ENCODE measurements around the gene L3HYPDH. TPM values are rescaled to one million over a fixed set of nuclear protein-coding genes. Genes with fewer than 3 reads are reported as not detected.

Gene L3HYPDH
- total and polyA plus RNA-seq, 2 of the 13 experiments (the other 11 are each of a cell fraction or from before 2014, with no cell fraction given): 30.5 to 36.6 TPM

DNA sequence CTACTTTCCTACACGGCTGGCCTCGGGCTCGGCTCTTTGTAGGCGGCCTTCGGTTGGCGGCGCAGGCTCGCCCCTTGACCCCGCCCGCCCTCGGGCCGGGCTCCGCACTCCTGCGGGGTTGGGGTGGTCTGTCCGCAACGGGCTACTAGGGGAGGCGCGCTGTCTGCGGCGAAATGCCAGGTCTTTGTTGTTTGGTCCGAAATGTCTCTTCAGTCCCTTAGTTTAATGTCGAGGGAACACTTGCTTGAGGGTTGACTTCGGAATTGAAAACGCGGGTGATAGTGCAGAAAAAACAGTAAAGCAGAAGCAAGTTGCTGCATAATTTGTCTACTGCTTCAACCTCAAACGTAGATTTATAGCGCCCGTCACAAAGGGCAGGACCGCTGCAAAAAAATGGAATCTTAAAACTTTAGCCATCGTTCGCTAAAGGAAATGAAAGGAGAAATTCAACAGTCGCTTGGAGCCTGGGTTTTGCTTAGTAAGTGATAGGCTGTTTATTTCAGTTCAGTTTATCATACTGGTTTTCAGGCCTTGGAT is 499 bp upstream of the L3HYPDH start (continued):
- TF ChIP-seq ZNF607 (CRISPR knock-in tag; IDR thresholded peaks at IDR 0.05; ENCODE audit: borderline replicate concordance): no peak
- TF ChIP-seq MXI1 (IDR thresholded peaks at IDR 0.05; ENCODE audit: borderline replicate concordance, low read depth, low read length): peak; percentile 40; the same call in 2 of the 3 replicates
- TF ChIP-seq, protein P1, sequence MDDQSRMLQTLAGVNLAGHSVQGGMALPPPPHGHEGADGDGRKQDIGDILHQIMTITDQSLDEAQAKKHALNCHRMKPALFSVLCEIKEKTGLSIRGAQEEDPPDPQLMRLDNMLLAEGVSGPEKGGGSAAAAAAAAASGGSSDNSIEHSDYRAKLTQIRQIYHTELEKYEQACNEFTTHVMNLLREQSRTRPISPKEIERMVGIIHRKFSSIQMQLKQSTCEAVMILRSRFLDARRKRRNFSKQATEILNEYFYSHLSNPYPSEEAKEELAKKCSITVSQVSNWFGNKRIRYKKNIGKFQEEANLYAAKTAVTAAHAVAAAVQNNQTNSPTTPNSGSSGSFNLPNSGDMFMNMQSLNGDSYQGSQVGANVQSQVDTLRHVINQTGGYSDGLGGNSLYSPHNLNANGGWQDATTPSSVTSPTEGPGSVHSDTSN (CRISPR knock-in tag; IDR thresholded peaks at IDR 0.05; ENCODE audit: borderline replicate concordance): no peak
- 0 out of 2 replicates have a peak, but pooled peaks have one; percentile 3 for TF ChIP-seq FOXJ3 (CRISPR knock-in tag; IDR thresholded peaks at IDR 0.05; ENCODE audit: borderline replicate concordance)
- no peak; the same call in 1 of the 2 replicates for TF ChIP-seq ZNF274 (CRISPR knock-in tag; IDR thresholded peaks at IDR 0.05)
- TF ChIP-seq, protein P2, sequence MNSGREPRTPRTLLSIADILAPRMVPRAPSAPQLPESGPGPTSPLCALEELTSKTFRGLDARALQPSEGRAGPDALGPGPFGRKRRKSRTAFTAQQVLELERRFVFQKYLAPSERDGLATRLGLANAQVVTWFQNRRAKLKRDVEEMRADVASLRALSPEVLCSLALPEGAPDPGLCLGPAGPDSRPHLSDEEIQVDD (CRISPR knock-in tag; IDR thresholded peaks at IDR 0.05; ENCODE audit: borderline replicate concordance): no peak
- TF ChIP-seq ZNF354B (CRISPR knock-in tag; IDR thresholded peaks at IDR 0.05): no peak
- TF ChIP-seq, protein P3, sequence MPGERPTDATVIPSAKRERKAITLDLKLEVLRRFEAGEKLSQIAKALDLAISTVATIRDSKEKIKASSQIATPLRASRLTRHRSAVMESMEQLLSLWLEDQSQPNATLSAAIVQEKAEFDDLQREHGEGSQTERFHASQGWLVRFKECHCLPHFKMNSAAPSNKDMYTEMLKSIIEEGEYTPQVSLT (CRISPR knock-in tag; IDR thresholded peaks at IDR 0.05; ENCODE audit: borderline replicate concordance, low read depth): no peak
- TF ChIP-seq SETDB1 (CRISPR knock-in tag; IDR thresholded peaks at IDR 0.05; ENCODE audit: borderline replicate concordance): no peak
- TF ChIP-seq ZNF644 (CRISPR knock-in tag; IDR thresholded peaks at IDR 0.05; ENCODE audit: low read depth): no peak
- TF ChIP-seq ZC3H13 (CRISPR knock-in tag; IDR thresholded peaks at IDR 0.05): no peak; the same call in 1 of the 2 replicates
- TF ChIP-seq, protein P4, sequence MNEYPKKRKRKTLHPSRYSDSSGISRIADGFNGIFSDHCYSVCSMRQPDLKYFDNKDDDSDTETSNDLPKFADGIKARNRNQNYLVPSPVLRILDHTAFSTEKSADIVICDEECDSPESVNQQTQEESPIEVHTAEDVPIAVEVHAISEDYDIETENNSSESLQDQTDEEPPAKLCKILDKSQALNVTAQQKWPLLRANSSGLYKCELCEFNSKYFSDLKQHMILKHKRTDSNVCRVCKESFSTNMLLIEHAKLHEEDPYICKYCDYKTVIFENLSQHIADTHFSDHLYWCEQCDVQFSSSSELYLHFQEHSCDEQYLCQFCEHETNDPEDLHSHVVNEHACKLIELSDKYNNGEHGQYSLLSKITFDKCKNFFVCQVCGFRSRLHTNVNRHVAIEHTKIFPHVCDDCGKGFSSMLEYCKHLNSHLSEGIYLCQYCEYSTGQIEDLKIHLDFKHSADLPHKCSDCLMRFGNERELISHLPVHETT (CRISPR knock-in tag; conservative IDR thresholded peaks at IDR 0.05): no peak
- no peak for TF ChIP-seq TCF12 (IDR thresholded peaks at IDR 0.05)
- no peak for TF ChIP-seq TCF12 (CRISPR knock-in tag; IDR thresholded peaks at IDR 0.05)
- TF ChIP-seq ZNF780A (CRISPR knock-in tag; IDR thresholded peaks at IDR 0.05): no peak
- 0 out of 2 replicates have a peak, but pooled peaks have one; percentile 39 for TF ChIP-seq NR2C2 (CRISPR knock-in tag; IDR thresholded peaks at IDR 0.05; ENCODE audit: borderline replicate concordance)
- no peak for TF ChIP-seq ZNF337 (CRISPR knock-in tag; IDR thresholded peaks at IDR 0.05; ENCODE audit: borderline replicate concordance, low read depth)
- TF ChIP-seq ZNF230 (CRISPR knock-in tag; IDR thresholded peaks at IDR 0.05): no peak
- TF ChIP-seq ASH2L (IDR thresholded peaks at IDR 0.05; ENCODE audit: insufficient read length, low read depth, low read length): peak; percentile 68
- no peak for TF ChIP-seq MBNL3 (CRISPR knock-in tag; conservative IDR thresholded peaks at IDR 0.05)
- TF ChIP-seq, protein P5, sequence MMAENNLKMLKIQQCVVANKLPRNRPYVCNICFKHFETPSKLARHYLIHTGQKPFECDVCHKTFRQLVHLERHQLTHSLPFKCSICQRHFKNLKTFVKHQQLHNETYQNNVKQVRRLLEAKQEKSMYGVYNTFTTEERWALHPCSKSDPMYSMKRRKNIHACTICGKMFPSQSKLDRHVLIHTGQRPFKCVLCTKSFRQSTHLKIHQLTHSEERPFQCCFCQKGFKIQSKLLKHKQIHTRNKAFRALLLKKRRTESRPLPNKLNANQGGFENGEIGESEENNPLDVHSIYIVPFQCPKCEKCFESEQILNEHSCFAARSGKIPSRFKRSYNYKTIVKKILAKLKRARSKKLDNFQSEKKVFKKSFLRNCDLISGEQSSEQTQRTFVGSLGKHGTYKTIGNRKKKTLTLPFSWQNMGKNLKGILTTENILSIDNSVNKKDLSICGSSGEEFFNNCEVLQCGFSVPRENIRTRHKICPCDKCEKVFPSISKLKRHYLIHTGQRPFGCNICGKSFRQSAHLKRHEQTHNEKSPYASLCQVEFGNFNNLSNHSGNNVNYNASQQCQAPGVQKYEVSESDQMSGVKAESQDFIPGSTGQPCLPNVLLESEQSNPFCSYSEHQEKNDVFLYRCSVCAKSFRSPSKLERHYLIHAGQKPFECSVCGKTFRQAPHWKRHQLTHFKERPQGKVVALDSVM (CRISPR knock-in tag; IDR thresholded peaks at IDR 0.05): no peak
- TF ChIP-seq SP140L (CRISPR knock-in tag; IDR thresholded peaks at IDR 0.05; ENCODE audit: borderline replicate concordance): no peak
- TF ChIP-seq BCL6 (CRISPR knock-in tag; IDR thresholded peaks at IDR 0.05): no peak
- TF ChIP-seq, protein P6, sequence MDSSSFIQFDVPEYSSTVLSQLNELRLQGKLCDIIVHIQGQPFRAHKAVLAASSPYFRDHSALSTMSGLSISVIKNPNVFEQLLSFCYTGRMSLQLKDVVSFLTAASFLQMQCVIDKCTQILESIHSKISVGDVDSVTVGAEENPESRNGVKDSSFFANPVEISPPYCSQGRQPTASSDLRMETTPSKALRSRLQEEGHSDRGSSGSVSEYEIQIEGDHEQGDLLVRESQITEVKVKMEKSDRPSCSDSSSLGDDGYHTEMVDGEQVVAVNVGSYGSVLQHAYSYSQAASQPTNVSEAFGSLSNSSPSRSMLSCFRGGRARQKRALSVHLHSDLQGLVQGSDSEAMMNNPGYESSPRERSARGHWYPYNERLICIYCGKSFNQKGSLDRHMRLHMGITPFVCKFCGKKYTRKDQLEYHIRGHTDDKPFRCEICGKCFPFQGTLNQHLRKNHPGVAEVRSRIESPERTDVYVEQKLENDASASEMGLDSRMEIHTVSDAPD (CRISPR knock-in tag; IDR thresholded peaks at IDR 0.05): no peak
